D721Med (cell line): ENCODE measurements around the gene TRAPPC11.

Experiments used
- DNase-seq: peaks from one replicate; pipeline ENCODE4 v3.0.0; 2011; ENCODE audit warnings: low spot score; ENCODE audit not compliant: insufficient read length
- FAIRE-seq: peaks from 2 replicates; lab custom pipeline; 2011; peaks lifted over from hg19 to GRCh38; lab: Jason Lieb, UNC
- TF ChIP-seq, protein P1 (sequence below): IDR thresholded peaks from 2 replicates; pipeline ENCODE4 v1.5.1; 2012; ENCODE audit warnings: mild to moderate bottlenecking, control low read depth; ENCODE audit not compliant: insufficient read depth; ENCODE audit errors: missing control alignments

TRAPPC11 gene

DNA sequence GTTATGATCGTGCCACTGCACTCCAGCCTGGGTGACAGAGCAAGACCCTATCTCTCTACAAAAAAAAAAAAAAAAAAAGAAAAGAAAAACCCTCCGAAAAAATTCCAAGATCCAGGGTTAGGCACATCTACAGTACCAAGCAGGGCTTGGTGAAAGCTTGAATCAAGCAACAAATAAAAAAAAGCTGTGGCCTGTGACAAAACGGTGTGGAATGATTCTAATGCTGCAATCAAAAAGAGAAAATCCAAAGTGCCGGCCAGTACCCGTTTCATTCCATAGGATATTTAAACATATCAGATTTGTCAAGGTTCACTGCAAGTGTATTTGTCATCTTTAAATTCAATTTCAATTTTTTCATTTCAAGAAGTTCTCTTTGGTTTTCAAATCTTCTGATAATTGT, 20.7 kb upstream of the TRAPPC11 start:
- FAIRE-seq: no peak
- DNase-seq: no peak
- TF ChIP-seq, protein P1, sequence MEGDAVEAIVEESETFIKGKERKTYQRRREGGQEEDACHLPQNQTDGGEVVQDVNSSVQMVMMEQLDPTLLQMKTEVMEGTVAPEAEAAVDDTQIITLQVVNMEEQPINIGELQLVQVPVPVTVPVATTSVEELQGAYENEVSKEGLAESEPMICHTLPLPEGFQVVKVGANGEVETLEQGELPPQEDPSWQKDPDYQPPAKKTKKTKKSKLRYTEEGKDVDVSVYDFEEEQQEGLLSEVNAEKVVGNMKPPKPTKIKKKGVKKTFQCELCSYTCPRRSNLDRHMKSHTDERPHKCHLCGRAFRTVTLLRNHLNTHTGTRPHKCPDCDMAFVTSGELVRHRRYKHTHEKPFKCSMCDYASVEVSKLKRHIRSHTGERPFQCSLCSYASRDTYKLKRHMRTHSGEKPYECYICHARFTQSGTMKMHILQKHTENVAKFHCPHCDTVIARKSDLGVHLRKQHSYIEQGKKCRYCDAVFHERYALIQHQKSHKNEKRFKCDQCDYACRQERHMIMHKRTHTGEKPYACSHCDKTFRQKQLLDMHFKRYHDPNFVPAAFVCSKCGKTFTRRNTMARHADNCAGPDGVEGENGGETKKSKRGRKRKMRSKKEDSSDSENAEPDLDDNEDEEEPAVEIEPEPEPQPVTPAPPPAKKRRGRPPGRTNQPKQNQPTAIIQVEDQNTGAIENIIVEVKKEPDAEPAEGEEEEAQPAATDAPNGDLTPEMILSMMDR: no peak

DNA sequence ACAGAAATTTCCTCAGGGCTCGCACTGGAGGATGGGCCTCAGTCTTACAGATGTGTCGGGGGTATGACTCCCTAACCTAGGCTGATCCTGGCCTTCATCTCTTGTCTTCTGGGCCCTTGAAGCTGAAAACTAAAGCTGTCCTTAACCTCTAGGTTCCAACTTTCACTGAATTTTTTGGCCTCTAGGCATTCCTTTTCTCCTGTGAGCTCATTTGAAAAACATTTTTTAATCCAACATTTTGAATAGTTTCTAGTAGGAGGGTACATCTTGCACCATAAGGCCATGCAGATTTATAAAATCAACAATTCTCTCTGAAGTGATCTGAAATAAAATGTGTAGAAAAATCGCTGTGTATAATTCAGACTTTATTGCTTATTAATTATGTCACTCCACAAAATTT, 19.8 kb upstream of the TRAPPC11 start:
- TF ChIP-seq, protein P1: no peak
- FAIRE-seq: no peak
- no peak for DNase-seq

DNA sequence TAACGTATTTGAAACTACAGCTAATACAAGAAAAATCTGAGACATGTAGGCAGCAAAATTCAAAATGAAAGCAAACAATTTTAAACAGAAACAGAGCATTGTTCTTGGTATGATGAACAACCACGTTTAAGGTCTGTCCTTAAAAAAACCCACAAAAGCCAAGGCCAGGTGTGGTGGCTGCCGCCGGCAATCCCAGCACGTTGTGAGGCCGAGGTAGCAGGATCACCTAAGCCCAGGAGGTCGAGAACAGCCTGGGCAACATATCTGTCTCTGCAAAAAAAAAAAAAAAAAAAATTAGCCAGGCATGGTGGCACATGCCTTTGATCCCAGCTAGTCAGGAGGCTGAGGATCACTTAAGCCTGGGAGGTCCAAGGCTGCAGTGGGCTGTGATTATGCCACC, 13.8 kb upstream of the TRAPPC11 start:
- TF ChIP-seq, protein P1: no peak
- FAIRE-seq: no peak
- DNase-seq: no peak

GRCh38 chr4:183657564-183657963, 1.5 kb upstream of the TRAPPC11 start:
- no peak for DNase-seq
- FAIRE-seq: no peak
- TF ChIP-seq, protein P1: no peak

- DNase-seq (no peak), FAIRE-seq (no peak)
- TF ChIP-seq, protein P1: no peak
These were observed 598 bp upstream of the TRAPPC11 start for GRCh38 chr4:183658362-183659028.

DNA sequence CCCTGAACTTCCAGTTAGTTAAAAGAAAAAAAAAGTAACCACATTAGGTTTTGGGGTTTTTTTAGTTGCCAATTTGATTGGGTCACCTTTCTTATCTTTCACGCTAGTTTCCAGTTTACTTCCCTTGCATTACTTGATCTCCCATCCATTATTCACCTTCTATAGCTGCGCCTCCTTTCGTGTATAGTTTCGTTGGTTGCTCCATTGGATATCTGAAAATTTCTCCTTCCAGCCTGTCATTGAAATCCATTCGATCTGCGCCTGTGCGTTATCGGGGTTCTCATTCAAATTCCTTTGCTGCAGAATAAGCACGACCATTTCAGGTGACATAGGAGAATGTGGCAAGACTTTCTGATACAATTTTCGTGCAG, 764 bp downstream of the TRAPPC11 start:
- TF ChIP-seq, protein P1: no peak
- DNase-seq (no peak), FAIRE-seq (no peak)

DNA sequence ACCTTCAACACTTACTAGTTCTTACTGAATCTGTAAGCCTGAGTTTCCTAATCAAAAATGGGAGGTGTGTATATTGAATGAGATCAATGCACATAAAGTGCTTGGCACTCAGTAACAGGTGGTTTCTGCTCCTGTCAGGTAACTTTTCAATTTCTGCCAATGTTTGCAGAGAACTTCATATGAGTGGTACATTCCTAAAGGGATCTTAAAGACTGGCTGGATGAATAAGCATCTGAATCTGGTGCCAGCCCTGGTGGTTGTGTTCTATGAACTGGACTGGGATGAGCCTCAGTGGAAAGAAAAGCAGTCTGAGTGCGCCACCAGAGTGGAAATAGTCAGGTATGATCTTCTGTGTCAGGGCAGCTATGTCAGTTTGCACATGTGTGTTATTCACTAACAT, 7.0 kb downstream of the TRAPPC11 start:
- TF ChIP-seq, protein P1: no peak
- DNase-seq (no peak), FAIRE-seq (no peak)
